ENCODE measurements around the gene CLK3.
"Not testable (repeated sequence)": the region's sequence is repeated elsewhere in the genome, so short reads cannot be mapped to it uniquely, and the experiment has no call there.

CLK3 gene

GRCh38 chr15:74615508-74616365 is at the start of gene CLK3:
TSS of gene CLK3 (plus strand) at chr15:74615836. CDS start at chr15:74619197, 3,361 bp downstream.
- DNase-seq = peak; percentile 97

- no peak for DNase-seq
These were observed 47.0 kb upstream of the CLK3 start for GRCh38 chr15:74568594-74568993.

GRCh38 chr15:74569731-74570070 is 45.9 kb upstream of the CLK3 start:
- no peak for DNase-seq

- DNase-seq = no peak
These were observed 44.4 kb upstream of the CLK3 start for GRCh38 chr15:74571191-74571590.

GRCh38 chr15:74573987-74574386 is 41.6 kb upstream of the CLK3 start:
- no peak for DNase-seq

GRCh38 chr15:74578496-74578994 is 37.1 kb upstream of the CLK3 start:
- DNase-seq = no peak

GRCh38 chr15:74579001-74579400 is 36.6 kb upstream of the CLK3 start:
- no peak for DNase-seq

- DNase-seq = no peak
These were observed 34.9 kb upstream of the CLK3 start for GRCh38 chr15:74580538-74581350.

- DNase-seq = no peak
These were observed 31.4 kb upstream of the CLK3 start for GRCh38 chr15:74584204-74584603.

GRCh38 chr15:74584779-74585178 is 30.9 kb upstream of the CLK3 start:
- no peak for DNase-seq

- no peak for DNase-seq
These were observed 30.4 kb upstream of the CLK3 start for GRCh38 chr15:74585191-74585590.

GRCh38 chr15:74585857-74586256 is 29.8 kb upstream of the CLK3 start:
- DNase-seq = no peak

GRCh38 chr15:74589826-74590225 is 25.8 kb upstream of the CLK3 start:
- DNase-seq = peak; percentile 12

- no peak for DNase-seq
These were observed 23.4 kb upstream of the CLK3 start for GRCh38 chr15:74592222-74592621.

- DNase-seq = no peak
These were observed 22.5 kb upstream of the CLK3 start for GRCh38 chr15:74593122-74593521.

GRCh38 chr15:74594455-74594854 is 21.2 kb upstream of the CLK3 start:
- no peak for DNase-seq

GRCh38 chr15:74595271-74595670 is 20.4 kb upstream of the CLK3 start:
- DNase-seq = no peak

- not testable (repeated sequence) for DNase-seq
These were observed 18.9 kb upstream of the CLK3 start for GRCh38 chr15:74596736-74597135.

GRCh38 chr15:74597146-74597705 is 18.4 kb upstream of the CLK3 start:
- not testable (repeated sequence) for DNase-seq

GRCh38 chr15:74598126-74598842 is 17.4 kb upstream of the CLK3 start:
- peak; percentile 84 for DNase-seq

- DNase-seq = no peak
These were observed 16.5 kb upstream of the CLK3 start for GRCh38 chr15:74599156-74599555.

- no peak for DNase-seq
These were observed 12.4 kb upstream of the CLK3 start for GRCh38 chr15:74603026-74603788.

Measured in inflammatory macrophage treated with lipopolysaccharide for 4 hours (primary cell).